GM19193 (cell line): ENCODE results near the gene EBF4.

Experiments
- POLR2A ChIP-seq: IDR thresholded peaks from 4 replicates; pipeline ENCODE4 v1.6.1; 2011; ENCODE audit not compliant: insufficient read depth, insufficient read length; ENCODE audit errors: extremely low read depth

Gene EBF4

GRCh38 chr20:2753461-2754040 lies 61.0 kb downstream of the EBF4 start:
- no peak for TF ChIP-seq POLR2A

- TF ChIP-seq POLR2A = no peak
Measured at GRCh38 chr20:2754424-2754823, 61.8 kb downstream of the EBF4 start.

- TF ChIP-seq POLR2A = no peak
Measured at GRCh38 chr20:2755451-2756055, 63.0 kb downstream of the EBF4 start.

GRCh38 chr20:2756056-2756611 lies 63.6 kb downstream of the EBF4 start:
- TF ChIP-seq POLR2A = no peak

GRCh38 chr20:2757001-2757400 lies 64.4 kb downstream of the EBF4 start:
- TF ChIP-seq POLR2A = no peak

- no peak for TF ChIP-seq POLR2A
Measured at GRCh38 chr20:2757969-2758368, 65.4 kb downstream of the EBF4 start.

- no peak for TF ChIP-seq POLR2A
Measured at GRCh38 chr20:2759143-2759542, 66.6 kb downstream of the EBF4 start.

GRCh38 chr20:2759603-2760296 lies 67.2 kb downstream of the EBF4 start:
- TF ChIP-seq POLR2A = no peak

- no peak for TF ChIP-seq POLR2A
Measured at GRCh38 chr20:2760297-2760951, 67.8 kb downstream of the EBF4 start.

GRCh38 chr20:2760952-2761305 lies 68.3 kb downstream of the EBF4 start:
- no peak for TF ChIP-seq POLR2A

GRCh38 chr20:2761885-2762284 lies 69.3 kb downstream of the EBF4 start:
- no peak for TF ChIP-seq POLR2A

- no peak for TF ChIP-seq POLR2A
Measured at GRCh38 chr20:2762578-2763131, 70.1 kb downstream of the EBF4 start.

GRCh38 chr20:2763186-2763585 lies 70.6 kb downstream of the EBF4 start:
- no peak for TF ChIP-seq POLR2A

- TF ChIP-seq POLR2A = no peak
Measured at GRCh38 chr20:2767768-2768631, 75.4 kb downstream of the EBF4 start.

- TF ChIP-seq POLR2A = no peak
Measured at GRCh38 chr20:2768632-2769015, 76.0 kb downstream of the EBF4 start.

- no peak for TF ChIP-seq POLR2A
Measured at GRCh38 chr20:2771631-2772080, 79.1 kb downstream of the EBF4 start.
